ENCODE results near the gene MSH2.
"Not testable (repeated sequence)": the region's sequence is repeated elsewhere in the genome, so short reads cannot be mapped to it uniquely, and the experiment has no call there.

The MSH2 gene

DNA sequence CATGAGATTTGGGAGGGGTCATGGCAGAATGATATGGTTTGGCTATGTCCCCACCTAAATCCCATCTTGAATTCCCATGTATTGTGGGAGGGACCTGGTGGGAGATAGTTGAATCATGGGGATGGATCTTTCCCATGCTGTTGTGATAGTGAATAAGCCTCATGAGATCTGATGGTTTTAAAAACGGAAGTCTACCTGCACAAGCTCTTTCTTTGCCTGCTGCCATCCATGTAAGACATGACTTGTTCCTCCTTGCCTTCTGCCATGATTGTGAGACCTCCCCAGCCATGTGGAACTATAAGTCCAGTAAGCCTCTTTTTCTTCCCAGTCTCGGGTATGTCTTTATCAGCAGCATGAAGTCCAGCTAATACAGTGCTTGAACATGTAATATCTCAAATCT is 5.0 kb downstream of the MSH2 start:
- not testable (repeated sequence) for DNase-seq (ENCODE audit: low spot score)

DNA sequence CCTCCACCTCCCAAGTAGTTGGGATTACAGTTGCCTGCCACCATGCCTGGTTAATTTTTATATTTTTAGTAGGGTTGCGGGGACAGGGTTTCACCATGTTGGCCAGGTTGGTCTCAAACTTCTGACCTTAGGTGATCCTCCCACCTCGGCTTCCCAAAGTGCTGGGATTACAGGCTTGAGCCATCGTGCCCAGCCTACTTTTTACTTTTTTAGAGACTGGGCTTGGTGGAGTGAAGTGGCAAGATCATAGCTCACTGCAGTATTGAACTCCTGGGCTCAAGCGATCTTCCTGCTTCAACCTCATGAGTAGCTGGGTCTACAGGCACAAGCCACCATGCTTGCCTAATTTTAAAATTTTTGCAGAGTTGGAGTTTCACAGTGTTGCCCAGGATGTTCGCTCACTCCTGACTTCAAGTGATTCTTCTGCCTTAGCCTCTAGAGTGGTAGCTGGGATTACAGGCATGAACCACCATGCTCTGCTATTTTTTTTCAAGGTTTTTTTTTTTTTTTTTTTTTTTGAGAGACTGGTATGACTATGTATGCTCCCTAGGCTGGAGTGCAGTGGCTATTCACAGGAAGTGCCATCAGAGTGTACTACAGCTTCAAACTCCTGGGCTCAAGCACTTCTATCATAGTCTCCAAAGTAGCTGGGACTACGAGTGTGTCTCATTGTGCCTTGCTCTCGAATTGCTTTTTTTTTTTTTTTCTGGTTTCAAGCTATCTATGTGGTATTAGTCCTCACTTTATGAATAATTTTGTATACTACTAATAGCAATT is 11.9 kb downstream of the MSH2 start:
- DNase-seq (ENCODE audit: low spot score) = no peak

DNA sequence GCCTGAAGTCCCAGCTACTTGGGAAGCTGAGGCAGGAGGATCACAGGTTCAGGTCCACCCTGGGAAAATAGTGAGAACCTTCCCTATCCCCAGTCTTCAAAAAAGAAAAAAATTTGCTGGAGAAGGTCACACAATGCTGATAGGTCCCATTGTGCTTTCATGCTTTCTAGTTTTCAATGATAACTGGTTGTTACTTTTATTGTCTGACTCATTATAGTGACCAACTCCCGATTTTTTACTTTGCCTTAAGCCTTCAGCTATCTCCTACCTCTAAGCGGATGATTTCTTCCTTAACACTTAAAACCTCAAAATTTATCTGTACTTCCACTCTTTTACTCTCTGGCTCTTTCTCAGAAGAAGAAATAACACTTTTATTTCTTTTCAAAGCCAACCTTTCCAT is 17.3 kb downstream of the MSH2 start:
- no peak for DNase-seq (ENCODE audit: low spot score)

DNA sequence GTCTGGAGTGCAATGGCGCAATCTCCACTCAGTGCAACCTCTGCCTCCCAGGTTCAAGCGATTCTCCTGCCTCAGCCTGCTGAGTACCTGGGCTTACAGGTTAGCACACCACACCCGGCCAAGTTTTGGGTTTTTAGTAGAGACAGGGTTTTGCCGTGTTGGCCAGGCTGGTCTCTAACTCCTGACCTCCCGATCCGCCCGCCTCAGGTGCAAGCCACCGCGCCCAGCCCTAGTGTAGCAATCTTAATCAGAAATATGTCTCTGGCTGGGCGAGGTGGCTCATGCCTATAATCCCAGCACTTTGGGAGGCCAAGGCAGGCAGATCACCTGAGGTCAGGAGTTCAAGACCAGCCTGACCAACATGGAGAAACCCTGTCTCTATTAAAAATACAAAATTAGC is 17.7 kb downstream of the MSH2 start:
- DNase-seq (ENCODE audit: low spot score) = not testable (repeated sequence)

DNA sequence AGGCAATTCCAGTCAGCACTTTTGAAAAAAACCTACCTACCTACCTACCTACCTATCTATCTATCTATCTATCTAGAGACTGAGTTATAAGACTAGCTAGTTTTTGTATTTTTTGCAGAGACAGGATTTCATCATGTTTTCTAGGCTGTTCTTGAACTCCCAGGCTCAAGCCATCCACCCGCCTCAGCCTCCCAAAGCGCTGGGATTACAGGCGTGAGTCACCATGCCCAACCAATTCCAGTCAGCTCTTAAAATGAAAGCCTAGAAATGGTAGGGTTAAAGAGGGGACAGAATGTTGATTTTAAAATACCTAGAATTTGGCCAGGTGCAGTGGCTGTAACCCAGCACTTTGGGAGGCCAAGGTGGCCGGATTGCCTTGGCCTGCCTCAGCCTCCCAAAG is 19.1 kb downstream of the MSH2 start:
- DNase-seq (ENCODE audit: low spot score) = no peak

DNA sequence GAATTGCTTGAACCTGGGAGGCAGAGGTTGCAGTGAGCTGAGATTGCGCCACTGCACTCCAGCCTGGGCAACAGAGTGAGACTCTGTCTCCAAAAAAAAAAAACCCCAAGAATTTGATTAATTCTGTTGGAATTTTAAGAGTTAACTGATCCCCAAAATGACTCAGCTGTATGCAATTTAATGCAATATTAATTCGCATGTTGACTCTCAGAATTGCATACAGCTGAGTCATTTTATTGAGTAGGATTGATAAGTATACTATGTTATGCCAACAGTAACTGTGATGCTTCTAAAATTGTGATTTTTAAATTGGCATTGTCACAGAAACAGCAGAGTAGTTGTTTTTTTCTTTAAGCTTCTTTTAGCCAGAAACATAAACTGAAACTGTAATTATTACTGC is 19.6 kb downstream of the MSH2 start:
- DNase-seq (ENCODE audit: low spot score) = no peak

DNA sequence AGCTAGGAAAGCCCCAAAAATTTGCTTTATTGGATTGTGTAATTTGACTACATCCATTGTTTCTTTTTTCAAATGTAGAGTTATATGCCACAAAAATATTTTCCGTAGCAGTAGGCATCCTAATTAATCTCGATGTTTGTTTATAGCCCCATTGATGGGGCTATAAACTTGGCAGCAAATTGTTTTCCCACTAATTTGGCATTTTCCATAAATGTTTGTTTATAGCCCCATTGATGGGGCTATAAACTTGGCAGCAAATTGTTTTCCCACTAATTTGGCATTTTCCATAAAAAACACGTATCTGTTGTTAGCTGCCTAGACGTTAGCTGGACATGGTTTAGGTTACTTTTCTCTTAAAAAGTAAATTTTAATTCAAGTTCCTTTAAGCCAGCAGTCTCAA is 23.8 kb downstream of the MSH2 start:
- no peak for DNase-seq (ENCODE audit: low spot score)

DNA sequence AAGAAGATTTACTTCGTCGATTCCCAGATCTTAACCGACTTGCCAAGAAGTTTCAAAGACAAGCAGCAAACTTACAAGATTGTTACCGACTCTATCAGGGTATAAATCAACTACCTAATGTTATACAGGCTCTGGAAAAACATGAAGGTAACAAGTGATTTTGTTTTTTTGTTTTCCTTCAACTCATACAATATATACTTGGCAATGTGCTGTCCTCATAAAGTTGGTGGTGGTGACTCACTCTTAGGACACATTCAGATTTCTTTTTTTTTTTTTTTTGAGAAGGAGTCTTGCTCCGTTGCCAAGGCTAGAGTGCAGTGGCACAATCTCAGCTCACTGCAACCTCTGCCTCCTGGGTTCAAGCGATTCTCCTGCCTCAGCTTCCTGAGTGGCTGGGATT is 26.8 kb downstream of the MSH2 start:
- no peak for DNase-seq (ENCODE audit: low spot score)

DNA sequence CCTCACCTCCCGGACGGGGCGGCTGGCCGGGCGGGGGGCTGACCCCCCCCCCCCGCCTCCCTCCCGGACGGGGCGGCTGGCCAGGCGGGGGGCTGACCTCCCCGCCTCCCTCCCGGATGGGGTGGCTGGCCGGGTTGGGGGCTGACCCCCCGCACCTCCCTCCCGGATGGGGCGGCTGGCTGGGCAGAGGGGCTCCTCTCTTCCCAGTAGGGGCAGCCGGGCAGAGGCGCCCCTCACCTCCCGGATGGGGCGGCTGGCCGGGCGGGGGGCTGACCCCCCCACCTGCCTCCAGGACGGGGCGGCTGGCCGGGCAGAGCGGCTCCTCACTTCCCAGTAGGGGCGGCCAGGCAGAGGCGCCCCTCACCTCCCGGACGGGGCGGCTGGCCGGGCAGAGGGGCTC is 30.1 kb downstream of the MSH2 start:
- not testable (repeated sequence) for DNase-seq (ENCODE audit: low spot score)

DNA sequence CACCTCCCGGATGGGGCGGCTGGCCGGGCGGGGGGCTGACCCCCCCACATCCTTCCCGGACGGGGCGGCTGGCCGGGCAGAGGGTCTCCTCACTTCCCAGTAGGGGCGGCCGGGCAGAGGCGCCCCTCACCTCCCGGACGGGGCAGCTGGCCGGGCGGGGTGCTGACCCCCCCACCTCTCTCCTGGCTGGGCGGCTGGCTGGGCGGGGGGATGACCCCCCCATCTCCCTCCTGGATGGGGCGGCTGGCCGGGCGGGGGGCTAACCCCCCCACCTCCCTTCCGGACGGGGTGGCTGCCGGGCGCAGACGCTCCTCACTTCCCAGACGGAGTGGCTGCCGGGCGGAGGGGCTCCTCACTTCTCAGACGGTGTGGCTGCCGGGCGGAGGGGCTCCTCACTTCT is 30.5 kb downstream of the MSH2 start:
- not testable (repeated sequence) for DNase-seq (ENCODE audit: low spot score)

DNA sequence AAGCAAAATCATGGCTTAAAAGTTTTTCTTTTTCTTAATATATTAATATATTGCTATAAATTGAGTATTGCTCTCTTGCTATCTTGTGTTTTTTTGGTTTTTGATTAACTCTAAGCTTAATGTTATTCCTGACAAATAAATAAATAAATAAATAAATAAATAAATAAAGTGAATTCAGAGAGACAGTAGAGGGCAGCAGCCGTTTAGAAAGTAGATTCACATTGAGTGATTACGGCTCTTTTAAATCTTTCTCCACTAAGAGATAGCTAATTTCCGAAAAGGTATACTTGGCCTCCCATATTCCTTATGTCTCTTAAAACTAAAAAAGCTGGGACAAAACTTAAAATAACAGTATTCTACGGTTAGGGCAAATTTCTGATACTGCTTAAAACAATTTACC is 34.3 kb downstream of the MSH2 start:
- no peak for DNase-seq (ENCODE audit: low spot score)

DNA sequence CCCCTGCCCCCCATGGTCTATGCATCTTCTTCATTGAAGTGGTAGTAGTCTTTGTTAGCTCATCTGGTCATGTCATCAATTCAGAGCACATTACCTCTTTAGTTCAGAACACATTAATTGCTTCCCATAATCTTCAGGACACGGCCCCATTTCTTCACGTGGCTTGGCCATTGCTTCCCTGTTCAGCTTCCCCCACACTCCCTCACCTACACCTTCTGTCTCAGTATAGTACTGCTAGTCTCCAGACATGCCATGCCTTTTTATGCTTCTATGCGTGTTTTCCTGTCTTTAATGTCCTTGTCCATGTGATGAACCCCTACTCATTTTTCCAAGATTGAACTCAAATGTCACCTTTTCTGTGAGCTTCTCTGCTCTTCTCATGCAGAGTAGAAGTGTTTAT is 35.1 kb downstream of the MSH2 start:
- no peak for DNase-seq (ENCODE audit: low spot score)

DNA sequence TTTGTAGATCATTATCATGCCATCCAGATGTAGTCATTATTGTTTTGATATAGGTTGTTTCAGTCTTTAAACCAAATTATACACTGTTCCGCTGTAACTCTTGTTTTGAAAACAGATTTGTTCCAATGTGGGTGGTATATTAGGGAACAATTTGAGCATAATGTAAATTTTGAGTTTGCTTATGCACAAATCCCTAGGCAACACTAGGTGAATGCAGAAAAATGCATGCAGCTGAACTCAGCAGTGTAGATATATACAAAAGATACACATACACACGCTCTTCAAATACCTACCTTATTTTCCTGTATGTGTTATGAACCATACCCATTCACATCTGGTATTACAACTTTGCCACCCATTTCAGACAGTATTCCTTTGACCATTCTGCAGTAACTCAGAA is 35.8 kb downstream of the MSH2 start:
- DNase-seq (ENCODE audit: low spot score) = no peak

DNA sequence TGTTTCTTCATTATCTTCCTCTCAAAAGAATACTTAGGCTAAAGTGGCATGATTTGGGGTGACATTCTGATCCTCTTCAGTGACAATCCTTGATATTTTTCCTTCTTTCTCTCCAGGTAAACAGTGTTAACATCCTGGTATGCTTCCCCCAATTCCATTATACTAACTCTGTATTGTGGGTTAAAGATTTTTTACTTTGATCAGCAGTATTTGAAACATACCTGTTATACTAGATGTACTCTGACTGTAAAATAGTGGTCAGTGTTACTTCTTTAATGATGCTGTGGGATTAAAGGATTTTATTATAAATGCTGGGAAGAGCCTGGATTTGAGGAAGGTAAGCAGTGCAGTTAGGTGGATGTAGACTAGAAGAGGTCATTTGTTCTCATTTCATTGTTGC is 48.8 kb downstream of the MSH2 start:
- no peak for DNase-seq (ENCODE audit: low spot score)

DNA sequence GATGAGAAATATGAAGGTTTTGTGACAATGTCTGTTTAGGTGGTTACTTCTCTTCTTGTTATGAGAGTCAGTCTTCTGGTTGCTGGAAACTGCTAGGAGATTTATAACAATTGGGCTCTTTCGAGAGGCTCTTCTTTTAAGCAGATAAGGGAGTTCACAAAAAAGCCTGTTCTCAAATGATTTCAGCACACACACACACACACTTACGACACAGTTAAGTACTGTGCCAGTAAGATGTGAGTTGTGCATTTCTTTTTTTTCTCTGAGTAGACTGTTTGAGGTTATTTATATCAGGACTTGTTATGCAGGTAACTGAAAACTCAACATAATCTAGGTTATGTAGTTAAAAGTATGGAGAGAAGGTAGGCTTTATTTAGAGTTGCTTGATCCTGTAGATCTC is 49.8 kb downstream of the MSH2 start:
- no peak for DNase-seq (ENCODE audit: low spot score)

DNA sequence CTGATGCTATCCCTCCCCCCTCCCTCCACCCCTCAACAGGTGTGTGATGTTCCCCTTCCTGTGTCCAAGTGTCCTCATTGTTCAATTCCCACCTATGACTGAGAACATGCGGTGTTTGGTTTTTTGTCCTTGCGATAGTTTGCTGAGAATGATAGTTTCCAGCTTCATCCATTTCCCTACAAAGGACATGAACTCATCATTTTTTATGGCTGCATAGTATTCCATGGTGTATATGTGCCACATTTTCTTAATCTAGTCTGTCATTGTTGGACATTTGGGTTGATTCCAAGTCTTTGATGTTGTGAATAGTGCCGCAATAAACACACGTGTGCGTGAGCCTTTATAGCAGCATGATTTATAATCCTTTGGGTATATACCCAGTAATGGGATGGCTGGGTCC is 51.9 kb downstream of the MSH2 start:
- not testable (repeated sequence) for DNase-seq (ENCODE audit: low spot score)

DNA sequence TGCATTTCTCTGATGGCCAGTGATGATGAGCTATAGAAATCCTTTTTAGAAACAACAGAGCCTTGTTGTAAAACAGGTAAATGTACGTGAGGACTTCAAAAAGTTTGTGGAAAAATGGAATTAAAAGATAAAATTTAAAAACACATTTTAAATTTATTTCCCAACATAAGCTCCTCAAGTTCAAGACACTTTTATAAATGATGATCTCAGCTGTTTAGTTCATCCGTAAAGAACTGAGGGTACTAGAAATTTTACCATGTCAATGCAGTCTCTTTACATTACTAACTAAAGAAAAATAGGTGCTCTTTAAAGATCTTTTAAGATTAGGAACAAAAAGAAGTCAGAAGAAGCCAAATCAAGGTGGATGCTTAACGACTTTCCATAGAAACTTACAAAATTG is 52.5 kb downstream of the MSH2 start:
- DNase-seq (ENCODE audit: low spot score) = no peak

DNA sequence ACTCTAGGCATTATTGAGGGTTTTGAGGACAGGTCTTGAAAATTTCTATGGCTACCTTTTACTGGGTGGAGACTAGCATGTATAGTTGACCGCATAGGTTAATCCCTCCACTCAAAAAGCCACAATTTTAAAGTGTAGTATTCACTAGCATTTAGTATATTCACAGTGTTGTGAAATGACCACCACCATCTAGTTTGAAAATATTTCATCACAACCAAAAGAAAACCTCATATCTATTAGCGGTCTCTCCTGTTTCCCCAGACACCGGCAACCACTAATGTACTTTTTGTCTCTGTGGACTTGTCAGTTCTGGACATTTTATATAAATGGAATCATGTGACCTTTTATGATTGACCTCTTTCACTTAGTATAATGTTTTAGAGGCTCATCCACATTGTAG is 53.9 kb downstream of the MSH2 start:
- no peak for DNase-seq (ENCODE audit: low spot score)

DNA sequence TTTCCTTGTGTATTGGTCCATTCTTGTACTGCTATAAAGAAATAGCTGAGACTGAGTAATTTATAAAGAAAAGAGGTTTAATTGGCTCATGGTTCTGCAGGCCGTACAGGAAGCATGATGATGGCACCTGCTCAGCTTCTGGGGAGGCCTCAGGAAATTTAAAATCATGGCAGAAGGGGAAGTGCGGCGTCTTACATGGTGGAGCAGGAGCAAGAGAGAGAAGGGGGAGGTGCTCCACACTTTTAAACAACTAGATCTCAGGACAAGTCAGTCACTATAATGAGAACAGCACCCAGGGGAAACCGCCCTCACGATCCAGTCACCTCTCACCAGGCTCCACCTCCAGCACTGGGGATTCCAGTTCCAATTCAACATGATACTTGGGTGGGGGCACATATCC is 54.3 kb downstream of the MSH2 start:
- DNase-seq (ENCODE audit: low spot score) = no peak

DNA sequence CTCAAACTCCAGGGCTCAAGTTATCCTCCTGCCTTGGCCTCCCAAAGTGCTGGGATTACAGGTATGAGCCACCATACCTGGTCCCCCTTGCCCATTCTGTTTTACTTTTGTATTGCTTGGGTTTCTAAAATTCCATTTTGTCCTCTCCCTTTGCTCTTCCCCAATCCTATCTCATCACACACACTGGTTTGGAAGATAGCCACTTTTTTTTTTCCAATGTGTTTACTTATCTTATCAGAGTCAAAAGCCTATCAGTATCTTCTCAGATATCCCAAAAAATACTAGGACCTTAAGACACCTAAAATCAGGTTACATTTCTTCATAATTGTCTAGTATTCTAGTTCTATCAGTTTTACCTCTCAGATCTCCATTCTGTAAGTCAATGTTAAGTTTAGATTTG is 56.1 kb downstream of the MSH2 start:
- no peak for DNase-seq (ENCODE audit: low spot score)

DNA sequence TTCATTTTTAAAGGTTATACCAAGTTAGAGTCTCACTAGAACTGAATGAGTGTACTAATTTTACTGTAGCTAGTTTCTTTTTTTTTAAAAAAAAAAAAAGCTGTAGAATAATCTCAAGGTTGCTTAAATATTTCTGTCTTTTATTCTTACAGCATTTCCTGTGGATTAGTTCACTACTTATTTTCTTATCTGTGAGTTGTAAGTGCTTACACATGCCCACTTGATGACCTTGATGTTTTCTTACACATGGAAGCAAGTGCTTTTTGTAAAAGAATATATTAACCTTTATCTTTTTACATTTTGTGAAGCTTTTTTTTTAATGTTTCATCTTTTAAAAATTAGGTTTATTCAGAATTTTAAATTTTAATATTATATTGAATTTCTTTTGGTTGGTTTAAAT is 57.8 kb downstream of the MSH2 start:
- no peak for DNase-seq (ENCODE audit: low spot score)

DNA sequence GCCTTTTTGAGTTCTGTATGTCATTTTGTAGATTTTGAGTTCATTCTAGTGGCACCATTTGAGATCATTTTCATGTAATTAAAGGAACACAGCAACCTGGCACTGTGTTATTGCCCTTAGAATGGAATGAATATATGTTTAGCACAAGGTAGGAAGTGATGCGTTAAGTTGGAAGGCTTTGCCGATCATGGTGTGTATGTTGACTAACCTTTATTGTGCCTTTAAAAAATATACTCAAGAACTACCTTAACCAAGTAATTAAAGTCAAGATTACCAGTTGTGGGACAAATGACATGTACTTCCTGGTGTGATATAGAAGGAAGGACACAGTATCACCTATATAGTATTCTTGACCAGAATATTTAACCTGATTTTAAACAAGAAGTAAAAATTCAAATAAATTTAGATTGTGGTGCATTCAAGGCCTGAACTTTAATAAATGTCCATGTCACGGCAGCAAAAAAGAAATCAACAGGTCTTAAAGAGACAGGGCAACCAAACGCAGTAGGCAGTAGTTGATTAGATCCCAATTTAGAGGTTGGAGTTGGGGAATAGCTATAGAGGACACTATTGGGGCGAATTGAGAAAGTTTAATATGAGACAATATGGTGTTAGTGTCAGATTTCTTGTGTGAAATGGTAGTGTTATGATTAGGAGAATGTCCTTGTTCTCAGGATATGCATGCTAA is 68.6 kb downstream of the MSH2 start:
- DNase-seq (ENCODE audit: low spot score) = no peak

DNA sequence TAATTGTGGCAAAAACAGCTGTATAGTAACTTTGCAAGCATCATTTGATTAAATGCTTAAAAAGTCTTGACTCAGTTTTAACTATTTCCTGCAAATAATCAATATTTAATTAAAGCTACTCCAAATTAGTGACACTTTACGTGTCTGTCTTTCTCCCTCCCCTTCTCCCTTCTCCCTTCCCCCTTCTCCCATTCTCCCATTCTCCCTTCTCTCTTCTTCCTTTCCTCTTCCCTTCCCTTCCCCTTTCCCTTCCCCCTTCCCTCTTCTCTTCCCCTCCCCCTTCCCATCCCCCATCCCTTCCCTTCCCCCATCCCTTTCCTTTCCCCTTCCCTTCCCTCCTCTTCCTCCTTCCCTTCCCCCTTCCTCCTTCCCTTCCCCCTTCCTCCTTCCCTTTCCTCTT is 76.9 kb downstream of the MSH2 start:
- no peak for DNase-seq (ENCODE audit: low spot score)

DNA sequence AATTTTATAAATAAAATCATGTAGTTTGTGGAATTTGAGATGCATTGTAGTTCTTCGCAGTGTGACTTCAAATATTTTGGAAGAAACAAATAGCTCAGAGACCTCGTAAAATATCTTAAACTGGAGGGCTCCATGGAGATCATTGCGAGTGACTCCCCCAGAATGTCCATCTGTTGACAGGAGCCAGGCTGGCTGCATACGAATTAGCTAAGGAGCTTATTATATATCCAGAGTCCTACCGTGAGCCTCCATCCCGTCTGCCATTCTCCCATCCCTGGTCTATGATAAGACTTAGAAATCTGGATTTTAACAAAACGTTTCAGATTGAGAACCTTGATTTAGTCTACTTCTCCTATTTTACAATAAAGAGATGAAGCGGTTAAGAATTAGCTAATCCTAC is 80.2 kb downstream of the MSH2 start:
- no peak for DNase-seq (ENCODE audit: low spot score)

All from left forelimb (tissue), 1 donor.